NCI-H187 (cell line): Measurements from ENCODE around the gene ZNF768.
"Not testable (repeated sequence)": the region's sequence is repeated elsewhere in the genome, so short reads cannot be mapped to it uniquely, and the experiment has no call there.

Experiments
- DNase-seq, 2 experiments: peaks; one replicate each; lab custom pipeline; 2025; lab: John Stamatoyannopoulos, UW

The ZNF768 gene

DNA sequence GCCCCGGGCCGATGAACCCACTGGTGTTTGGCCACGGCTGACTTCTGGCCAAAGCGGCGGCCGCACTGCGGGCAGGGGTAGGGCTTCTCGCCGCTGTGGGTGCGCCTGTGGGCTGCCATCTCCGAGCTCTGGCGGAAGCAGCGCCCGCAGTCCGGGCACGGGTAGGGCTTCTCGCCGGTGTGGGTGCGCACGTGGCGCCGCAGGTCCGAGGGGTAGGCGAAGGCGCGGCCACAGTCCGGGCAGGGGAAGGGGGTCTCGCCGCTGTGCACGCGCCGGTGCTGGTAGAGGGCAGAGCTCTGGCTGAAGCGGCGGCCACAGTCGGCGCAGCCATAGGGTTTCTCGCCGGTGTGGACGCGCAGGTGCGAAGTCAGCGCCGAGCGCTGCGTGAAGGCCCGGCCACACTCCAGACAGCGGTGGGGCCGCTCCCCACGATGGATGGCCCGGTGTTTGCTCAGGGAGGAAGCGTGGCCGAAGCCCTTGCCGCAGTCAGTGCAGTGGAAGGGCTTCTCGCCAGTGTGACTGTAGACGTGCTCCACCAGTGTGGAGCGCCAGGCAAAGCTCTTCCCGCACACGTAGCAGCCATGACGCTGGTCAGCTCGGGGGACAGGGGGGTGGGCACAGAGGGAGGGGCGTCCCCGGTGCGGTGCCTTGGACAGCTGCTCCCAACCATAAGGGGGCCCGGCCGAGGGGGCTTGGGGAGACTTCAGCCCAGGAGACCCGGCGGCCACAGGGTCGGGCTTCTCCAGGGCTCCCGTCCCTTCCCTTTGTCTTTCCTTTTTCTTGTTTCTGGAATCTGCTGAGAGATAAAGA, 29.2 kb upstream of the ZNF768 start:
- no peak for DNase-seq

DNA sequence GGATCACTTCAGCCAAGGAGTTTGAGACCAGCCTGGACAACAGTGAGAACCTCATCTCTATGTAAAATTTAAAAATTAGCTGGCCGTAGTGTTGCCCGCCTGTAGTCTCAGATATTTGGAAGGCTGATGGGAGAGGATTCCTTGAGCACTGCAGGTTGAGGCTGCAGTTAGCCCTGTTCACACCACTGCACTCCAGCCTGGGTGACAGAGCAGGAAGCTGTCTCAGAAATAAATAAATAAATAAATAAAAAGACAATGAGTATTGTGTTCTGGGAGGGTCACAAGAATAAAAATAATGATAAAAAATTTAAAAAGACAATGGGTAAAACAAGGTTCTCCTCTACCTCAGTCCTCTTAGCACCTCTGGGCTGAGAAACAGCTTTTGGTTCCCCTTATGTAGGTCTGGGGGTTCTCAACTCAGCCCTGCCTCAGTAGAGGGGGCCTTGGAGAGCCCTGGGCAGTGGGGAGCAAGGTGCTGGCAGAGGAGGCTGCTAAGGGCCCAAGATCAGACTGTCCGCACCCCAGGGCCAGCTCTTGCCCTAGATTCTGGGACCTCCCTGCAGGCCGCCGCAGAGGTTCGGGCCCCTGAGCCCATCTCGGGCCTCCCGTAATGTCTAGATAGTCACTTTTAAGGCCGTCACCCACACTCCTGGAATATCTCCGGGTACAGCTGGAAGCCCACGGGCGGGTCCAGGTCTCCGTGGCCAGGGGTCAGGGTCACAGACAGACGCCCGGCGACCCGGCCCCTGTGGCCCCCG, 28.4 kb upstream of the ZNF768 start:
- no peak for DNase-seq

DNA sequence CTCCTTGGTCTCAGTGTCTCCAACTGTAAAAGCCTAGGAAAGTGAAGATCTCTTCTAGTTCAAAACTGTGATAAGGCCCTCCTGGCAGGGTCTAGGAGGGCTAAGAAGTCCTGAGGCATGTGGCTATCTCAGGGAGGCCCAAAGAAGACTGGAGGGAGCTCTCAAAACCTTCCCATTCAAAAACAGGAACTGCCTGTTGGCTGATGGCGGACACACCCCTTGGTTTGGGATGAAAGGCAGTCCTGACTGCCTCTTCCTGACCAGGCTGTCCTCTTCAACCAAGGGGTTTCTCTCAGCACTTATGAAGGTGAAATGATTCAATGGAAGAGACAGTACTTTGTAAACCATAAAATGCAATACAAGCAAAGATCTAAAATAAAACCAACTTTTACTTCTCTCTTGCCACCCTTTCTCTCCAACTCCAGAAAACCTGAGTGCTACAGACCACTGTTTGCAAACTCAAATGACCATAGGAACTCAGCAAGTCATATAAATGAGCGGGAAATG, 27.1 kb upstream of the ZNF768 start:
- DNase-seq: no peak

DNA sequence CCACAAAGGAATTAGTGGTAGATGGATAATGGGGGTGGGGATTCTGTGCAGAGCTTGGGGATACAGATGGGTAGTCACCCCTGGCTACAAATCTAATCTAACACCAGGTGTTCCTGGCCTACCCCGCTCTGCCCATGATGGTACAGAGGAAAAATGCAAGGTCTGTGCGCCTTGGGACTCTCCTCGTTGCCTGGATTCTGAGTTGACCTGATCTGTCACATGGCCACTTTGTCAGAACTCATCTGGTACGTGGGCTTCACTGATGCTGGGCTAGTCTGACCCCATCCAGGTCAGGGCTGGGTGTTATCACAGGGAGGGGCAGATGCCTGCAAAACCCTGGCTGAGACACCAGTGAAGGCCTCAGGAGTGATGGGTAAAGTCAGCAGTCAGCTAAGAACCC, 26.6 kb upstream of the ZNF768 start:
- no peak for DNase-seq

DNA sequence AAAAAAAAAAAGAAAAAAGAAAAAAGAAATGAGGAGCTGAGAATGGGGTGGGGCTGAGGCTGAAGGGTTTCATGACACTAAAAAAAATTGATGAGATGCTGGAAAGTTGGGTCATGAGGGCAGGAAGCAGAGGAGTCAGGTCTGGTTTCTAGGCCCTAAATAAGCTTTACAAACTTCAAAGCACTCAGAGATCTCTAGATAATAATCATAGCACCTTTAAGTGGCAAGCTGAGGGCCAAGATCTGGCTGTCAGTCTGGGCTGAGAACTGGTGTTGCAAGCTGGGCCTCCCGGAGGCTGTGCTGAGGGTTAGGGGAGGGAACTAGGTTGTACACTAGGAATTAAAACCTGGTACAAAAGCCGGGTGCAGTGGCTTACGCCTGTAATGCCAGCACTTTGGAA, 25.4 kb upstream of the ZNF768 start:
- DNase-seq: no peak

DNA sequence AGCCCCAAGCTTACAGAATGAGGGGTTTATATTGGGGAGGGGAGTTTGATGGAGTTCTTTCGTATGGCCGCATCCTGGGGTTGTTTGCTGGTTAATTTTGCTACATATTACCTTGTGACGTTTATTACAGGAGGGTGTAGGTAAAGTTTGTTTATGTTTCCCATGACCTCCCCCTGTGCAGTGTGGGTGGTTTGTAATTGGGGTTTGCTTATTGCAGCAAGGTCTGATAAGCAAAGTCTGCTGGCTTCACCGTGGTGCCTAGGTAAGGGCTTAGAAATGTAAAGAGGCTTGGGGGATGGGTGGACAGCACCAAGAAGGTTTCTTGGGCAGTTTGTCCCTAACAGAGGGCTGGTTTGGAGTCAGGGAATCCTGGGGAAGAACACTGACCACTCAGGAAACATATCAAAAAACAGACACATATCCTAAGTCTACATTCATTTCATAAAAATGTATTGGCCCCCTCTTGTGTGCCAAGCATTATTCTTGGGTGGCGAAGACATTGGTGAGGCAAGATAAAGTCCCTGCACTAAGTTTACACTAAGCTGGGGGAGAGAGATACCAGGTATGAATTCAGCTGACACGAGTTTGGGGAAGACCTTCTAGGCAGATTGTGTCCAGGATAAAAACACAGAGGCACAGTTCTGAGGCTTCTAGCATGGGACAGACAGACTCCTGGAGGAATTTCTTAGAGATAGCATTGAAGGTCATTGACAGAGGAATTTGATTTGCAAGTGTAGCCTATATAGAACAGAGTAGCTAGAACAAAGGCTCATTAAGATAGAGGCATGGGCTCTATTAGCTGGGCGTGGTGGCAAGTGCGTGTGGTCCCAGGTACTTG, 22.3 kb upstream of the ZNF768 start:
- no peak for DNase-seq

DNA sequence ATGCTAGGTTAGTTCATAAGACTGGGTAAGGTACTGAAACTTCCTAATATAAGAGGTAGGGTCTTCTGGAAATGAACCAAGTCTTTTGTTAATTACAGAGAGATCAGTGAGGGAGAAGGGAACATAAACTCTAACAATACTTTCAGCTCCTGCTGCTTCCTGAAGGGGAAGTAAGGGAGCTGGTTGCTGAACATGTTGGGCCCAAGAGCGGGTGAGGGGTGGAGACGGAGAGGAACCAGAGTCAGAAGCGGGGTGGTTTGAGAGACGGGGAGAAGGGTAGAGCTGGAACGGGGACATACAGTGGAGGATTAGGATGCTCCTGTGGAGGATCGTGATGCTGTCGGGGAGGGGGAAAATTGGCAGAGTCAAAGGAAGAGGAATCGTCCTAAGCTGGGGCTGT, 19.7 kb upstream of the ZNF768 start:
- DNase-seq: no peak

DNA sequence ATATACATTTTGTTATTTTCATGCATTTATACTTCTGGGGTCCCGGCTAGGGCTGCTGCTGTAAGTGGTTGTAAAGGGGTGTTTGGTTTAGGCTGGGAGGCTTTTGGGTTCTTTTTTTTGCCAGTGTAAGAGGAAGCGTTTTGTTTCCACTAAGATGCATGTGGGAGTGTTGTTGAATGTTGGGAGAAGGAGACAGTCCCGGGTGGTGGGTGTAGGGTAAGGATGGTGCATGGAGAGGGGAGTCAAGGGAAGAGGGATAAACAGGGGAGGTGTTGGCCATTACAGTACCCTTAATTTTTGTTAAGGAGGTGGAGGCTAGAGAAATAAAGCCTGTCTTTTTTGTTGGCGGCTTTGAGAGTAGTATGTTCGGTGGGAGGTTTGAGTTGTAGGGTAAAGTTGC, 16.7 kb upstream of the ZNF768 start:
- DNase-seq: no peak

DNA sequence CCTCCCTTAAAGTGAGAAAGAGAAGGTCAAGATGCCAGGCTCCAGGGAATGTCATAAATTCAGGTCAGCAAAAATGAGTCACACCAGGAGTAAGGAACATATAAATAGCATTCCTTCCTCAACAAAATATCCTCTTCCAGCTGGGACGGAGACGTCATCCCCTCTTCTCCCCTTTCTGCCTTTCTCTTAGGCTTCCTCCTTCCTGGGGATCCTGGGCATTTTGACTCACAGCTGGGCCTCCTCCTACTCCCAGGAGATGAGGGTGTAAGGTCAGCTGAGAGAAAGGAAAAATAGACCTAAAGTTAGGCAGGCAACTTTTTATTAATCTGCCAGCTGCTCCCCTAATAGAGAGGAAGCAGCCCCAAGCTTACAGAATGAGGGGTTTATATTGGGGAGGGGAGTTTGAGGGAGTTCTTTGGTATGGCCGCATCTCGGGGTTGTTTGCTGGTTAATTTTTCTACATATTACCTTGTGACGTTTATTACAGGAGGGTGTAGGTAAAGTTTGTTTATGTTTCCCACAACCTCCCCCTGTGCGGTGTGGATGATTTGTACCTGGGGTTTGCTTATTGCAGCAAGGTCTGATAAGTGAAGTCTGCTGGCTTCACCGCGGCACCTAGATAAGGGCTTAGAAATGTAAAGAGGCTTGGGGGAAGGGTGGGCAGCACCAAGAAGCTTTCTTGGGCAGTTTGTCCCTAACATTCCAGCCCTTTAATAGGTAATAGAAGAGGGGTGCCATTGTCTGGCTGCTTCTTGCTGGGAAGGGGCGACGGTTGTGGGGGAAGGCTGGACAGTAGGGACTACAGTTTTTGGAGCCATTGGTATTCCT, 15.3 kb upstream of the ZNF768 start:
- no peak for DNase-seq

DNA sequence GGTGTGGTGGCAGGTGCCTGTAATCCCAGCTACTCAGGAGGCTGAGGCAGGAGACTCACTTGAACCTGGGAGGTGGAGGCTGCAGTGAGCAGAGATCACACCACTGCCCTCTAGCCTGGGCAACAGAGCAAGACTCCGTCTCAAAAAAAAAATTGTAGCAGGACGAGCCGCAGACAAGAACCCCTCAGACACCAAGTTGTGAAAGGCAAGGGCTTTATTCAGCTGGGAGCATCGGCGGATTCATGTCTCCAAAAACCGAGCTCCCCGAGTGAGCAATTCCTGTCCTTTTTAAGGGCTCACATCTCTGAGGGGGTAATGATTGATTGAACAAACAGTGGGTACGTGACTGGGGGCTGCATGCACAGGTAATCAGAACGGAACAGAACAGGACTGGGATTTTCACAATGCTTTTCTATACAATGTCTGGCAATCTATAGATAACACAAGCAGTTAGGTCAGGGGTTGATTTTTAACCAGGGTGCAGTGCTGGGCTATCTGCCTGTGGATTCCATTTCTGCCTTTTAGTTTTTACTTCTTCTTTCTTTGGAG, 14.6 kb upstream of the ZNF768 start:
- DNase-seq: not testable (repeated sequence)

DNA sequence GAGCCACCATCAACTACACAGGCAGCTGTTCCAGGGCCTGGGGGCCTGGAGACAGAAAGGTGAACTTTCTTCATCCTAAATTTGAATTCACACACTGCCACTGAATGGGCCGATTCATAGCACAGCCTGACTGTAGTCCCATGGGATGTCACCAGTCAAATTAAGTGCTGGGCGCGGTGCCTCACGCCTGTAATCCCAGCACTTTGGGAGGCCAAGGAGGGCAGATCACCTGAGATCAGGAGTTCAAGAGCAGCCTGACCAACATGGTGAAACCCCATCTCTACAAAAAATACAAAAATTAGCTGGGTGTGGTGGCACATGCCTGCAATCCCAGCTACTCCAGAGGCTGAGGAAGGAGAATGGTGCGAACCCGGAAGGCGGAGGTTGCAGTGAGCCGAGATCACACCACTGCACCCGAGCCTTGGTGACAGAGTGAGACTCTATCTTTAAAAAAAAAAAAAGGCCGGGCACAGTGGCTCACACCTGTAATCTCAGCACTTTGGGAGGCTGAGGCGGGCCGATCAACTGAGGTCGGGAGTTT, 13.7 kb upstream of the ZNF768 start:
- not testable (repeated sequence) for DNase-seq

DNA sequence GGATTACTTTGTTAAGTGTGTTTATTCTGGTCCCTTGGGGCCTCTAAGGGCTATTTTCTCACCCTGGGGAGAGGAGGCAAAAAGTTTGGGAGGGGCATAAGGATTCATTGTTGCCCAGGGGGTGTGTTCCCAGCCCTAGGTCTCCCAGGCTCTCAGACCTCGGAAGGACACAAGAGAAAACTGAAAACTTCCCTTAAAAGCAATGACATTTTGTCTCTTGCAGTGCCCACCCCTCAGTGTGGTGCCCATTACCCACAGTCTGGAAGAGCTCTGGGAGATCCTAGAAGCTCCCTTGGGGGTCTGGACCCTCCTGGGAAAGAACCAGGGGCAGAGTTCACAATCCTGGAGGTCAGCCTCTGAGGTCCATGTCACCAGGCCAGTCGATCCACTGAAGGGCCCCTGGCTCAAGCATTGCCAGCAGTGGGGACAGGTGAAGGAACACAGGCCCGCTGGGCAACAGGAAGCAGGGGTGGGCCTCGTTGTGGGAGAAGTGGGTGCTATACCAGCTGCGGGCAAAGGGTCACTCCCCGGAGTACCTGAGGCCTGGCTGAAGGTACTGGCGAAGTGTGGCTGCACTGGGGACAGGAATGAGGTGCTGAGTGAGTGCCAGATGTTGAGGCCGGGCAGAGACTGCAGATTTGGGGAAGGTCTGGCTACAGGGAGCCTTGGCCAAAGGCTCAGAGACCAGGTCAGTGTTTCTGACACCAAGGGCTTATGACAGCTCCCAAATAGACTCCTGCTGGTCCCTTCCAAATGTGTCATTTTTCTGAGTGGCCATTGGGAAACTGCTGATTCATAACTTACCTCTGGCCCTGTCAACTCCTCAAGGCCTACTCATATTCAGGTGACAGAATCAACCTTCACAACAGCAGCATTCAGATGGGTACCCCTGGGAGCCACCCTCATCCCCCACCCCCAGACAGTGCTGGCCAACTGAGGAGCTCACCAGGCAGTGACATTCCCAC, 12.9 kb upstream of the ZNF768 start:
- DNase-seq: no peak

DNA sequence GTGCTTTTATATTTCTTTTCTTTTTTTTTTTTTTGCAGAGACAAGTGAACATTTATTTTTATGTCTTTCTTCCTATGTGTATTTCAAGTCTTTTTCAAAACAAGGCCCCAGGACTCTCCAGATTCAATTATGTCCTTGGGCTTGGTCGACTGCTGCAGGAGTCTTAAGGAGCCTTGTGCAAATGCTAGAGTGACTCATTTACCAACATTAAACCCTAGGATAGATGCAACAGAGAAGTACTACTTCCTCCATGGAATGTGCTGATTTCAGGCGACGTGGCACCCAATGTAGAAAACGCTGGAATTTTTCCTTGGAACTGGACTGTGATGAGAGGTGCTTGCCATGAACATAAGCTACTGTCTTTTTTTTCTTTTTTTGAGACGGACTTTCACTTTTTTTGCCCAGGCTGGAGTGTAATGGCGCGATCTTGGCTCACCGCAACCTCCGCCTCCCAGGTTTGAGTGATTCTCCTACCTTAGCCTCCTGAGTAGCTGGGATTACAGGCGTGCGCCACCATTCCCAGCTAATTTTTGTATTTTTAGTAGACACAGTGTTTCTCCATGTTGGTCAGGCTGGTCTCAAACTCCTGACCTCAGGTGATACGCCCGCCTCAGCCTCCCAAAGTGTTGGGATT, 10.1 kb upstream of the ZNF768 start:
- not testable (repeated sequence) for DNase-seq

DNA sequence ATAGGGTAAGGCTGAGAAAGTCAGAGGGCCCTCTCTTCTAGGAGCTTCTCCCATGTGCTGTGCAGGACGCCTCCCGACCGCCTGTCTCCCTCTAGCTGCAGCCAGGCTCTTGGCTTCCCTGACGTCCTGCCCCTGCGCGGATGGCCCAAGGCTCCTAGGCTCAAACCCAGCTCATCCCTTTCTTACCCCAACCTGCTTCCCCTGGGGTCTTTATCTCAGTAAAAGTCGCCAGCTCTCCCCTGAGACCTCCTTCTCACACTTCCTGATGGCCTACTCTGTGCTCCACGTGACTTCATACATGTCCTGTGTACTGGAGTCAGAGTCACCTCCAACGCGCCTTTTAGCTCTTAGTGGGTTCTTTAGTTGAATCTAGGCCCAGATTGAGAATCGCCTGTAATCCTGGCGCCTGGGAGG, 9.4 kb upstream of the ZNF768 start:
- no peak for DNase-seq

DNA sequence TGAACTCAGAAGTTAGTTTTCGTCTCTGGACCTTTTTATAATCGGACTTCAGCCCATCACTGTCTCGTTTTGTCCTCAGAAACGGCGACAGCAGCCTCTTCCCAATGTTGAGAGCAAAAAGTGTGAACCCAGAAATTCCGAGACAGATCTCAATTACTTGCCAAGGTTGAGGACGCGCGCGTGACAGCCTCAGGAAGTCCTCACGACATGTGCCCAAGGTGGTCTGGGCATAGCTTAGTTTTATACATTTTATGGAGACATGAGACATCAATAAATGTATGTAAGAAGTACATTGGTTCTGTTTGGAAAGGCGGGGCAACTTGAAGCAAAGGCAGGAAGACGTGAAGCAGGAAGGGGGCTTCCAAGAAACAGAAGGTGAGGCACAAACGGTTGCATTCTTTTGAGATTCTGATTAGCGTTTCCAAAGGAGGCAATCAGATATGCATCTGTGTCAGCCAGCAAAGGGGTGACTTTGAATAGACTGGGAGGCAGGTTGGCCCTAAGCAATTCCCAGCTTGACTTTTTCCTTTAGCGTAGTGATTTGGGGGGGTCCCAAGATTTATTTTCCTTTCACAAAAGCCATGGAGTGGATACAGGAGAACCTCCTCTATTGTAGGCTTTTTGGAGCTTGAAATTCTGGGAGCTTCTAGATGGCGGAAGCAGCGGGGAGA, 8.9 kb upstream of the ZNF768 start:
- no peak for DNase-seq

DNA sequence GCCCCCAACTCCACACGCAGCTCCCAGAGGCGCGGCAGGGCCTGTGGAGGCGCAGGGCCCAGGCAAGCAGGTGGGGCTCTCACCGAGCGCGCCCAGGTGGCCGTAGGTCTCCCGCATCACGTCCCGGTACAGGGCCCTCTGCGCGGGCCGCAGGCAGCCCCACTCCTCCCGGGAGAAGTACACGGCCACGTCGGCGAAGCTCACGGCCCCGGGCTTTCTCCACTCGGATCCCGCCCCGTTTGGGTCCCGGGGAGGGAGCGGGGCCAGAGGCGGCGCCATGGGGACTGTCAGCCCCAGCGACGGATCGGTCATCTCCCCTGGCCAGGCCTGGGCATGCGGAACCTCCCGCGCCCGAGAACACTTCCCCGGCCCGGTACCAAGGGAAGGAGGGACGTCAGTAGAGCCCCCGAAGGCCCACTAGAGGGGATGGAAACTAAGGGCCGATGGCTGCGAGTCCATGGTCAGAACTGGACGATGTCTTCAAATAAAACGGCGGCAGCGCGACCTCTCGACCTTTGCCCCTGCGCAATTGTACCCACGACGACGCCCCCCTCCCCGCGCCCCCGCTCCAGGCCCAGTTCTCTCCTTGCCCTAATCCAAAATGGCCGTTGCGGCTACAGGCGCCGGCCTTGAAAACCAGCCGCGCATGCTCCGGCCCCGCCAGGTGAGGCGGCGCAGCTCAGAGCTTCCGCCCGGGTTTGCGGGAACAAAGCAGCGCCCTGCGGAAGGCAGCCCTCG, 8.2 kb upstream of the ZNF768 start, which contains the start of gene ZNF747:
Gene ZNF747, minus strand, starts transcription at position 491 of the 738 bp plus-strand sequence. Its CDS starts 179 bp downstream, at position 312.
- DNase-seq: peak; percentile 44 to 78

DNA sequence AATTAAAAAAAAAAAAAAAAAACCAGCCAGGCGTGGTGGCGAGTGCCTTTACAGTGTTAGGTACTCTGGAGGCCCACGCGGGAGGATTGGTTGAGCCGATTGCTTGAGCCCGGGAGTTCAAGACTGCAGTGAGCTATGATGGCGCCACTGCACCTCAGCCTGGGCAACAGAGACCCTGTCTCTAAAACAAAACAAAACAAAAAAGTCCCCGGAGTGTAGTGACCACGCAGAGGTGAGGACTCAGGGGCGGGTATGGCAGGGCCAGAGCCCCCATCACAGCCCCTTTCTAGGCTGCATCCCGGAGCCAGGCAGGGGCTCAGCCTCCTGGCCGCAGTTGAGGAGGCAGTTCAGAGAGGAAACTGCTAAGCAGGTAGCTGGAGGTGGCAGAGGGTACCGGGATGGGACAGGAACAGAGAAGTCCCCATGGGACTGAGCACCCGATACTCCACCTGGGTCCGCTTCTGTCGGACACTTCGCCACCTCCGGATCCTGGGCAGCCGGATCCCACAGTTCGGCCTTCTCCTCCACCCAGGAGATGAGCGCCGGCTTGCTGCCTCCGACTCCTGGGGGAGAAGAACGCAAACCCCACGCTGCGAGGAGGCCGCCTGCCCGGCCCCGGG, 7.5 kb upstream of the ZNF768 start:
- DNase-seq: no peak
